GM10847 (cell line): ENCODE measurements around the gene CHRNE.
A peak's percentile ranks its signal among the peaks of the same experiment; 100 is the strongest.

ENCODE experiments used
- POLR2A ChIP-seq: IDR thresholded peaks from 2 replicates; pipeline ENCODE4 v1.6.1; 2011; ENCODE audit not compliant: insufficient read length; ENCODE audit errors: extremely low read depth

The CHRNE gene

DNA sequence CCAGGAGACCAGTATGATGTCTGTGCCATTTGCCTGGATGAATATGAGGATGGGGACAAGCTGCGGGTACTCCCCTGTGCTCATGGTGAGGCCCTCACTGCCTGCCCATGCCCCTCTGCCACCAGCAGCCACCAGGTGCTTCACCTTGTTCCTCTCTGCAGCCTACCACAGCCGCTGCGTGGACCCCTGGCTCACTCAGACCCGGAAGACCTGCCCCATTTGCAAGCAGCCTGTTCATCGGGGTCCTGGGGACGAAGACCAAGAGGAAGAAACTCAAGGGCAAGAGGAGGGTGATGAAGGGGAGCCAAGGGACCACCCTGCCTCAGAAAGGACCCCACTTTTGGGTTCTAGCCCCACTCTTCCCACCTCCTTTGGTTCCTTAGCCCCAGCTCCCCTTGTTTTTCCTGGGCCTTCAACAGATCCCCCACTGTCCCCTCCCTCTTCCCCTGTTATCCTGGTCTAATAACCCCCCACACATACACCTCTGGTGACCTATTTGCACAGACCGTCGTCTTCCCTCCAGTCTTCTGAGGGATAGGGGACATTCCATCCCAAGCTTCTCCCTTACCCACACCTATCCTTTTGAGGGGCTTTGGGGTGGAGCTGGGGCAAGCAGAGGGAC, 41.8 kb upstream of the CHRNE start:
- TF ChIP-seq POLR2A = peak; percentile 41

DNA sequence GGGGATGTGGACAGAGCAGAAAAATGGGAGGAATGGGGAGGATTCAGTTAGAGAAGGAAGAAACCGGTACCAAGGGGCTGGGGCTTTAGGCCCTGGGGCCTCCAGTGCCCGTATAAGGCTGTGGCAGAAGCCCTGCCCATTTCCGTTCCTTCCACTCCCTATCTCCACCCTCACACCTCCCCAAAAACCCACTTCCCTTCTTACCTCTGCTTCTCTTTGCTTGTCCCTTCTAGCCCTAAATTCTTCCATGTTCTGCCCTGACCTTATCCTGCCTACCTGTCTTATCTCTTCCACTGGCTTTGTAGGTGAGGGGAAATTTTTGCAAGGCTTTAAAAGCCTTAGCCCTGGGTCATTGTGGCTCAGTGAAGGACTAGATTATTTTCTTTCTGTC, 41.3 kb upstream of the CHRNE start:
- TF ChIP-seq POLR2A = no peak

DNA sequence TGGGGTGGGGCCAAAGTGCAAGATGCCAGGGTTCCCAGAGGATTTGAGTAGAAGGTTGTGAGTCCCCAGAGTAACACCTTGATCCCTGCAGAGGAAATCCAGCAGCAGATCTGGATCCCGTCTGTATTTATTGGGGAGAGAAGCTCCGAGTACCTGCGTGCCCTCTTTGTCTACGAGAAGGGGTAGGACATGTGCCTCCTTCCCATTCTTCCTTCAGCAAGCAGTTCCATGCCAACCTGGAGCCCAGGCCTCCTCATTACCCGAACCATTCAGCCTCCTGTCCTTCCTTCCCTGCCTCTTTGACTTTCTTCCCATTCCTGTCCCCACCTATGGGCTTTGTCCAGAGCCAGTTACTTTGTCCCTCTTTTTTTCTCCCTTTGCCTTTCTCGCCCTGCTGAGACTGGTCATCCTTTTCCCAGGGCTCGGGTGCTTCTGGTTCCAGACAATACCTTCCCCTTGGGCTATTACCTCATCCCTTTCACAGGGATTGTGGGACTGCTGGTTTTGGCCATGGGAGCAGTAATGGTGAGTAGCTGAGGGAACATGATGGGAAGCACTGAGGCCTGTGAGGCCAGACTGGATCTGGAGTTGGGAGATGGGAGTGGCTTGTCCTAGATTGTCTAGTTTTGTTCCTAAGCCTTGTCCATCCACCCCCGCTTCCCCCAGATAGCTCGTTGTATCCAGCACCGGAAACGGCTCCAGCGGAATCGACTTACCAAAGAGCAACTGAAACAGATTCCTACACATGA, 40.0 kb upstream of the CHRNE start:
- no peak for TF ChIP-seq POLR2A

DNA sequence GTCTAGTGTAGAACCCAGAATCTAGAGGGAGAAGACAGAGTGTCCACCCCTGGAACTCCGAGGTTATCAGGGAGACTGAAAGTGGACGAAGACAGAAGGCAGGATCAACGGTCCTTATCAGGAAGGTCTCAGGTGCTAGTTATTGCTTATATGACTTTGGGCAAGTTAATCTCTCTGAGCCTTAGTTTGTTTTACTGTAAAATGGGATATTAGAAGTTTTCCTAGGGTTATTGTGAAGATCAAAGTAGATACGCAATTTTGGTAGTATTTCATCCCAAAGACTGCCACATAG, 38.4 kb upstream of the CHRNE start:
- TF ChIP-seq POLR2A = no peak

DNA sequence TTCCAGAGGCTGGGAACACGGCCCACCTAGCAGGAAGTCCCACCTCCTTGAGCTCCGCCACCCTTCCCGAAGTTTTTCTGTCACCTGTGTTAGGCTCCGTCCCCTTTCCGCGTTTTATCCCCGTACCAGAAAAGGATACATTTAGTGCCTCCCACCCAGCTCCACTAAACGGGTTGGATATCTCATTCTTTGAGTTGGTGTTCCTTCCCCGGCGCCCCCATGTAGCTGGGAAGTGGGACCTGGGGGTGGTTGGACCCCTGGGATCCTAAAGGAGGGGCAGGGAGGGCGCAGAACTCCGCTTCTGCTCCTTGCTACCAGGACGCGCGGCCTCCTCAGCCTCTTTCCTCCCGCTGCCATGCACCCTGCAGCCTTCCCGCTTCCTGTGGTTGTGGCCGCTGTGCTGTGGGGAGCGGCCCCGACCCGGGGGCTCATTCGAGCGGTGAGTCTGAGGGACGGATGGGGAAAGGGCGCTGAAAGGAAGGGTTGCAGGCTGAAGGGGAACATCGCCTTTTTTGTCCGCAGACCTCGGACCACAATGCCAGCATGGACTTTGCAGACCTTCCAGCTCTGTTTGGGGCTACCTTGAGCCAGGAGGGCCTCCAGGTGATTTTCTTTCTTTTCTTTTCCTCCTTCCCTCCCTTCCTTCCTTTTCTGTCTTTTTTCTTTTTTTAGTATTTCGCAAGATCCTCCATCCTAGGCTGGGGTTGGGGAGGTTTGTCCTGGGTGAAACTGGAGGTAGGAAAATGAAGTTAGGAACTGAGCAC, 37.8 kb upstream of the CHRNE start:
- no peak for TF ChIP-seq POLR2A

DNA sequence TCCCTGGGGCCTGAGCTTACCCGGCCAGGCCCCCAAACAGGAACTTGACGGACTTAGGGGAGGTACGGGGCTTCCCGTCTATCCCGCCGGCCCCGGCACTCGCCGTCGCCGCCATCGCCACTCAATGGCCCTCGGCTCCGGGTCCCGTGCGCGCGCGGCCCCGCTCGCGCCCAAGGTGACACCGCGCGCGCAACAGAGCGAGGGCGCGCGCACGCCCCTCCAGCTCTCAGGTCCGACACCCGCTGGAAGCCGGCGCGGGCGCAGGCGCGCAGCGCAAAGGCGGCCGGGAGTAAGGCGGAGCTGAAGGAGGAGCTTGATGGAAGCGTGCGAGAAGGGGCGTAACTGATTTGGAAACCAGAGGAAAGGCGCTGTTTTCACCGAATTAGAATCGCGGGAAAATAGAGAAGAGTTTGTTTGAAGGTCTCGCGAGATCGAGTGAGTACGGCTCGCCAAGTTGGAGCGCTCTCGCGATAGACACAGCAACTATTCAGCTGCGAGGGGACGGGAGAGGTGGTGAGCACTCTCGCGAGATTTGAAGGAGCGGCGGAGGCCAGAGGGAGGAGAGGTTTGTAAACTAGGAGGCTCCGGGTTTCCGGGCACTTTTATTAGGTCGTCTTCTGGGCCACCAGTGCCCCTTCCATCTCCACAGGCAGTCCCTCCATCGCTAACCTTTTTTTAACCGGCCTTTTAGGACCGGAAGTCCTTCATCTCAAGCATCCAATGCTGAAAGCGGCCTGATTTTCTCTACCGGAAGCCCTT, 37.1 kb upstream of the CHRNE start, which contains the start of the genes RNF167 and SLC25A11:
Gene RNF167 (plus strand): TSS at position 473 of the 759 bp plus-strand sequence. CDS start 642 bp downstream, outside the sequence.
Gene SLC25A11 (minus strand): TSS at position 251 of the 759 bp plus-strand sequence. CDS start 136 bp downstream, at position 115.
- peak; percentile 87 for TF ChIP-seq POLR2A

DNA sequence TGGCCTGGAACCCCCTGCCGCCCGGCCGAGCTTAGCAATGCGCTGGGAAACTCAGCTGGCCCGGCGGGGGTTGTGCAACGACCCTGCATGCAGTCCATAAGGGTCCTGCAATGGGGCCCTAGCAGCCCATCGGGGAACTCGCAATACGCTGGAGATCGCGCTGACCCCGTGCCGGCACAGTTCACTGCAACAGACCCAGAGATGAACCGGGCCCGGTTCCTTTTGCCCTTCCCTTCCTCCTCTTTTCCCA, 36.6 kb upstream of the CHRNE start:
- no peak for TF ChIP-seq POLR2A

DNA sequence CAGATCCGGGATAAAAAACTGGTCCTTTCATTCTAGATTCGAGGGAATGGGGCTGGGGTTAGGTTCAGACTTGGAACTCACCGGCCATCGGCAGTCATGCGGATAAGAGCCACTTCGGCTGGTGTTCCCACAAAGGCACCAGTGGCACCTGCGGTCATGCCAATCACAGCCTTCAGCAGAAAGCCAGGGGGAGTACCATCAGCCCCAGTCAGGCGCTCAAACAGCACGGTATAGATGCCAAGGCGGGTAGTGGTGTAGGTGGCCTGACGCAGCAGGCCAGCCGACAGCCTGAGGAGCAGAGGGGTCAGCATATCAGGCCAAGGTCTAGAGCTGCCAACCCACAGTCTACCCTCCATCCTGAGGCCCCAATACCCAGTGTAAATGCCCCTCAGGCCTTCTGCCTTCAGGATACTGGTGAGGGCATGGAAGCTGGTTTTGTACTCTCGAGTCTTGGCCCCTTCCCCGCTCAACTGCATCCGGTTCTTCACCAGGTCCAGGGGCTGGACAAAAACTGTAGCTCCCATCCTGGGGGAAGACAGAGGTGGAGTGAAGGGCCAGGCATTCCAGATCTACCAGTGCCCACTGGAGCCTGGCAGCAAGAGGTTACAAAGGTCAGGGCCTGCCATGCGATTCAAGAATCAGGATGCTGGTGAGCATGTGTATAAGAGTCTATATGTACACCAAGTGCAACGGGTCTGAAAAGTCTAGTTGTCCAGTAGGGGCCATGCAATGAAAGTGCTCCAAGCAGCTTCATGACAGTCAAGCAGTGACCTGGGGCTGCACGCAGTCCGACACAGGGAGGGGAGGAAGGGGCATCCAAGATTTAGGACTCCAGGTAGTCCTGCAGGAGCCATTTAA, 36.0 kb upstream of the CHRNE start:
- no peak for TF ChIP-seq POLR2A

DNA sequence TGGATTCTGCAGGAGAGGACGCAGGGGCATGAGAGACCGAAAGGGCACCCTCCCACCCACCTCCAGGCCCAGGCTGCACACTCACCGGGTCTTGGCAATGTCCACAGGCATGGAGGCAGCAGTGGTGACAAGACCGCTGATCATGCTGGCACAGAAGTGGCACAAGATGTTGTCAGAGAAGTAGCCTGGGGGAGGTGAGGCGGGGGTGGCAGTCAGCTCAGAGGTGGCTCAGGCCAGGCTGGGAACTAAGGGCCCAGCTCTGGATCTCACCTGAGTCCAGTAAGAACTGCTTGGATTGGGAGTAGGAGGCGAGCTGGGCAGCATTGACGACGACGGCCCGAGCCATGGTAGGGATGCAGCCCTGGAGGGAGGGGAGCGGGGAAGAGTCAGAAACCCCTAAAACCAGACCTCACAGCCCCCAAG, 35.2 kb upstream of the CHRNE start:
- no peak for TF ChIP-seq POLR2A

DNA sequence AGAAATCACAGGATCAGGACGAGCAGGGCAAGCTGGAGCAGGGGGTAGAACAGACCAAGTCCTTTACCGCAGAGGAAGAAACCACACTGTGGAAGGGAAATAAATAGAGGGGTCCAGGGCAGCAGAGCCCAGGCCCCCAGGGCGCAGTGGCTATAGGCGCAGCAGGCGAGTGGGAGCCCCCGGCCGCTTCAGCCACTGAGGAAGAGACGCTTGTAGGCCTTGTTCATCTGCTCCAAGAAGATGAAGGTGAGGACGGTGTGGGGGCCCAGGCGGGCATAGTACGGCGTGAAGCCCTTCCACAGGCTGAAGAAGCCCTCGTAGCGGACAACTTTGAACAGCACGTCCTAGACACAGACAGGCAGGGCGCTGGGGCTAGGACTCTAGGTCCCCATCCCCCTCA, 34.7 kb upstream of the CHRNE start:
- TF ChIP-seq POLR2A = no peak

DNA sequence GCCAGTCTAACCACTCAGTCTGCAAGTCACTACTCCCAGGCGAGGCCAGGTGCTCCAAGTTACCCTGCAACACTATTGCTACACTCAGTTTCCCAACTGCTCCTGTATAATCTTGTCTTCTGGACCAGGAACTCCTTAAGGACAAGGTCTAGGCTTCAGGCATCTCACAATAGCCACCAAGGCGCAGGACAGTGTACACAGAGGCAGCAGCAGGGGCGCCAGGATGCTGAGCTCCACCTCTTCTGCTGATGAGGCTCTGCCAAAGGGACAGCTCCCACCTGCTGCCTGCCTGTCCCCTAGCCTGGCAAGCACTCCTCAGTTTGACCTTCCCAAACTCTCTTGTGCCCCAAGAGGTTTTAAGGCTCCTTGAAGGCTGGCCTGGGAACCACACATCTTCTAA, 33.5 kb upstream of the CHRNE start:
- TF ChIP-seq POLR2A = no peak

DNA sequence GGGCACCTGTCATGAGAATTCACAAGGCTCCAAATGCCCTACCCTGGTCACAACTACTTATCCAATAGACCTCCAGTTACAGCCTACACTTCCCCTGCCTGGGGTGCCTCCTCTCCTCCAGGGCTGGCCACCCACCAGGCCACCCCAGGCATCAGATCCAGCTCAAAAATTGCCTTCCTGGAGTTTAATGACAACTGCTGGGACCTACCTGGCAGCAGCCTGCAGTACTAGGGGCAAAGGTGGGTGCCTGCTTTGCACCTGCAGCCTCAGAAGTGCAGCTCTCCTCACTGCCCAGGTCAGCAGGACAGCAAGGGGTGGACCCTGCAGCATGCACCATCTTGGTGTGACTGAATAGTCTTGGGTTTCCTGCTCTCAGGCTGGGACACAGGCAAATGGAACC, 32.8 kb upstream of the CHRNE start:
- no peak for TF ChIP-seq POLR2A

DNA sequence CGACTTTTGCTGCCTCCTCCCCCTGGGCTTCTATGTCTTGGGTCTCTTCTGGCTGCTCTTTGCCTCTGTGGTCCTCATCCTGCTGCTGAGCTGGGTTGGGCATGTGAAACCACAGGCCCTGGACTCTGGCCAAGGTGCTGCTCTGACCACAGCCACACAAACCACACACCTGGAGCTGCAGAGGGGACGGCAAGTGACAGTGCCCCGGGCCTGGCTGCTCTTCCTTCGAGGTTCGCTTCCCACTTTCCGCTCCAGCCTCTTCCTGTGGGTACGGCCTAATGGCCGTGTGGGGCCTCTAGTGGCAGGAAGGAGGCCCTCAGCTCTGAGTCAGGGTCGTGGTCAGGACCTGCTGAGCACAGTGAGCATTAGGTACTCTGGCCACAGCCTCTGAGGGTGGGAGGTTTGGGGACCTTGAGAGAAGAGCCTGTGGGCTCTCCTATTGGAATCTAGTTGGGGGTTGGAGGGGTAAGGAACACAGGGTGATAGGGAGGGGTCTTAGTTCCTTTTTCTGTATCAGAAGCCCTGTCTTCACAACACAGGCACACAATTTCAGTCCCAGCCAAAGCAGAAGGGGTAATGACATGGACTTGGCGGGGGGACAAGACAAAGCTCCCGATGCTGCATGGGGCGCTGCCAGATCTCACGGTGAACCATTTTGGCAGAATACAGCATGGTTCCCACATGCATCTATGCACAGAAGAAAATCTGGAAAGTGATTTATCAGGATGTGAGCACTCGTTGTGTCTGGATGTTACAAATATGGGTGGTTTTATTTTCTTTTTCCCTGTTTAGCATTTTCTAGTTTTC, 31.5 kb upstream of the CHRNE start:
- TF ChIP-seq POLR2A = no peak

DNA sequence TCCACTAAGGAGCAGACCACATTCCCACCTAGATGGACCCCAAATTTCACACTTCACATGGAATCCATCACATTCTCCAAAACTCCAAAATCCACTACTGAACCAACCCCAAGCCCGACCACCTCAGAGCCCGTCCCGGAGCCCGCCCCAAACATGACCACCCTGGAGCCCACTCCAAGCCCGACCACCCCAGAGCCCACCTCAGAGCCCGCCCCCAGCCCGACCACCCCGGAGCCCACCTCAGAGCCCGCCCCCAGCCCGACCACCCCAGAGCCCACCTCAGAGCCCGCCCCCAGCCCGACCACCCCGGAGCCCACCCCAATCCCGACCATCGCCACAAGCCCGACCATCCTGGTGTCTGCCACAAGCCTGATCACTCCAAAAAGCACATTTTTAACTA, 30.7 kb upstream of the CHRNE start:
- no peak for TF ChIP-seq POLR2A

DNA sequence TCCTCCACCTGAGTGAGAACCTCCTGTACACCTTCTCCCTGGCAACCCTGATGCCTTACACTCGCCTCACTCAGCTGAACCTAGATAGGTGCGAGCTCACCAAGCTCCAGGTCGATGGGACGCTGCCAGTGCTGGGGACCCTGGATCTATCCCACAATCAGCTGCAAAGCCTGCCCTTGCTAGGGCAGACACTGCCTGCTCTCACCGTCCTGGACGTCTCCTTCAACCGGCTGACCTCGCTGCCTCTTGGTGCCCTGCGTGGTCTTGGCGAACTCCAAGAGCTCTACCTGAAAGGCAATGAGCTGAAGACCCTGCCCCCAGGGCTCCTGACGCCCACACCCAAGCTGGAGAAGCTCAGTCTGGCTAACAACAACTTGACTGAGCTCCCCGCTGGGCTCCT, 29.9 kb upstream of the CHRNE start:
- no peak for TF ChIP-seq POLR2A

DNA sequence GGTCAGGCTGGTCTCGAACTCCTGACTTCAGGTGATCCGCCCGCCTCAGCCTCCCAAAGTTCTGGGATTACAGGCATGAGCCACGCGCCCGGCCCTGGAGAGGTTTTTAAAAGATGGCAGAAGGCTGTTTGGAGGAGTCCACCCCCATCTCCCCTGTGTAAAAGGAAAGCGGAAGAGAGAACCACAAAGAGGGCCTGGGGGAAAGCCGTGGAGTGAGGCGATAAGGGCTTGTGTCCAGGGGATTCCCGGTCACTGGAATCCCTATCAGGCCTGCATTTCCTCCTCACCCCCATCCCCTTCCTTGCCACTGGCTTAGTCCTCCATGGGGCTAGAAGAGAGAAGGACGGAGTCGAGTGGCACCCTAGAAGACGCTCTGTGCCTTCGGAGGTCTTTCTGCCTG, 29.1 kb upstream of the CHRNE start, which contains the start of gene GP1BA:
Gene GP1BA (plus strand): TSS at position 315 of the 400 bp plus-strand sequence. CDS start 328 bp downstream, outside the sequence.
- TF ChIP-seq POLR2A = no peak
